Stimulated activated CD8-positive, alpha-beta memory T cell treated with anti-CD3 and anti-CD28 coated beads, Interleukin-12 subunit alpha, Interleukin-12 subunit beta, amount 100 ng/mL, for 4 hours (primary cell): ENCODE results near the gene PYDC2.
"Not testable (repeated sequence)": the region's sequence is repeated elsewhere in the genome, so short reads cannot be mapped to it uniquely, and the experiment has no call there.

Source experiments
- DNase-seq: peaks from one replicate; pipeline ENCODE4 v3.0.0-alpha.2; 2020; ENCODE audit warnings: low read depth

PYDC2 gene

GRCh38 chr3:191470545-191470944 lies 9.6 kb downstream of the PYDC2 start:
- DNase-seq: no peak

- DNase-seq: no peak
Observed at GRCh38 chr3:191473661-191474198, 12.8 kb downstream of the PYDC2 start.

GRCh38 chr3:191476066-191476772 lies 15.3 kb downstream of the PYDC2 start:
- no peak for DNase-seq

- not testable (repeated sequence) for DNase-seq
Observed at GRCh38 chr3:191483994-191484393, 23.0 kb downstream of the PYDC2 start.

- DNase-seq: no peak
Observed at GRCh38 chr3:191484461-191484860, 23.5 kb downstream of the PYDC2 start.

GRCh38 chr3:191492601-191493000 lies 31.6 kb downstream of the PYDC2 start:
- DNase-seq: no peak

GRCh38 chr3:191493336-191493735 lies 32.4 kb downstream of the PYDC2 start:
- no peak for DNase-seq

- DNase-seq: no peak
Observed at GRCh38 chr3:191499307-191500080, 38.5 kb downstream of the PYDC2 start.

- DNase-seq: no peak
Observed at GRCh38 chr3:191500892-191501291, 39.9 kb downstream of the PYDC2 start.

- DNase-seq: no peak
Observed at GRCh38 chr3:191502583-191502982, 41.6 kb downstream of the PYDC2 start.

GRCh38 chr3:191509078-191509477 lies 48.1 kb downstream of the PYDC2 start:
- DNase-seq: no peak
